T1000 (cell line): Measurements from ENCODE around the gene GALNT1.

Source experiments
- DNase-seq: peaks from one replicate; lab custom pipeline; 2025; ENCODE audit warnings: mixed read lengths; lab: John Stamatoyannopoulos, UW

GALNT1 gene

DNA sequence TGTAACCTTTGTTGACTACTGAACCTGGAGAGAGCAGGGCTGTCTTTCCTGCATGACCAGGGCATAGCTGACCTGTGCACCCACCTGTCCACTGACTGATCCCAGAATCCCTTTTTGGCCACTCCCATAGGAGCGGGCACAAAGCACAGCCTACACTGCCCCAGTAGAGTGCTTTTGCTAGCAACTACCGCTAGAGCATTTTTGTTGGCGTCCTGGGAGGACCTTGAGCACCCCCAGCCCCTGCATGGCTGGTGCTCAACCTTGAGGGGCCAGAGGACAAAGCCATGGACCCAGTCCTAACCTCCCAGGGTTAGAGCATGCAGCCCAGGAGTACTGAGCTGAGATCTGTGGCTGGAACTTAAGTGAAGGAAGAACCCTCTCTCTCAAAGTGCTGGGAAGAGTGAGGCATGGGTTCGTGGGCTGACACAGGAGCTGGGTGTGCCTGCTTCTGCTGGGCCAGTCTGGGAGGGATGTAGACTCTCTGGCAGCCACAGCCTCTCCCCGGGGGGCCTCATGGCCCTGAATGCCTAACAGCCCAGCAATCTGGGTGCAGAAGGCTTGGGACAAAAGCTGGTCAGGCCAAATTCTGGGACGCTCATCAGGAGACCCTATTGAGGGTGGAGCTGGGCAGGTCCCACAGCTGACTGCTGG is 140.0 kb downstream of the GALNT1 start:
- no peak for DNase-seq

- DNase-seq: no peak
These were observed 147.1 kb downstream of the GALNT1 start for GRCh38 chr18:35728676-35729075.

GRCh38 chr18:35729991-35730668 is 148.6 kb downstream of the GALNT1 start:
- no peak for DNase-seq

DNA sequence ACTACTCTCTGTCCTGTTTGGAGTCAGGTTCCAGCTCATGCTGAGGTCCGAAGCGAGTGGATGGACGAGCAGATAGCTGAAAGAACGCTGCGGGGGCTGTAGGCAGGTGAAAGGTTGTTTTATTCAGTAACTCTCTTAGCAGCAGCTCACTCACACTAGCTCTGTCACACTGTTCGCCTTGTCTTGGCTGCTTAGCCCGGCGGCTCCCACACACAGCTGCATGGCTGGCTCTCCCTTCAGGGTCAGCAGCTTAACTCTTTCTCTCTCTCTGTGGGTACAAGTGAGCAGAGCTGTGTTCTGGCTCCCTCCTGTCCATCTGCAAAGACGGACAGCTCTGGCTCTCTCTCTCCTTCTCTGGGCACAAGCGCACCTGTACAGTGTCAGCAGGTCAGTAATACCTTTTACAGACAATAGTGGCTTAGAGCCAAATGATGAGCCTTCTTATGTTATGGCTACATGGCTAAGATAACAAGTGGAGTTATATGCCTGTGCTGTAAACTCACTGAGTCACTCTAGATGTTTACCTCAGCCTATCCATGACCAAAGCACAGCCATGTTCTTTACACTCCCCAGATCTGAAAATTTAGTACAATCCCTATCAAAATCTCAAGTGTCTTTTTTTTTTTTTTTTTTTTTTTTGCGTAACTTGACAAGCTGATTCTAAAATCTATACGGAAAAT is 149.3 kb downstream of the GALNT1 start:
- DNase-seq: no peak

GRCh38 chr18:35731701-35732100 is 150.2 kb downstream of the GALNT1 start:
- no peak for DNase-seq

DNA sequence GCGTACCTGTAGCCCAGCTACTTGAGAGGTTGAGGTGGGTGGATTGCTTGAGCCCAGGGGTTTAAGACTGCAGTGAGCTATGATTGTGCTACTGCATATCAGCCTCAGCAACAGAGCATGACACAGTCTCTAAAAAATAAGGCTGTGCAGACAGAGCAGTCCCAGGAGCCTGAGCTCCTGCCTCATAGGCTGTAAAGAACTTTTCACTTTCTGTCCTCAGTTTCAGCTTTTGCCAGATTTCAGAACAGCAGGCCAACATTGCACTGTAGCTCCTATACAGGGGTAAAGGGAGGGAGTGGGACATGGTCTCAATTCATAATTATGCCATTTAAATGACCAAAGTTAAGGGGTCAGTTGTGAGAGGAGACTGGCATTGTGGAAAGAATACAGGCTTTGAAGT is 150.6 kb downstream of the GALNT1 start:
- DNase-seq: no peak

- DNase-seq: no peak
These were observed 151.1 kb downstream of the GALNT1 start for GRCh38 chr18:35732636-35733035.

DNA sequence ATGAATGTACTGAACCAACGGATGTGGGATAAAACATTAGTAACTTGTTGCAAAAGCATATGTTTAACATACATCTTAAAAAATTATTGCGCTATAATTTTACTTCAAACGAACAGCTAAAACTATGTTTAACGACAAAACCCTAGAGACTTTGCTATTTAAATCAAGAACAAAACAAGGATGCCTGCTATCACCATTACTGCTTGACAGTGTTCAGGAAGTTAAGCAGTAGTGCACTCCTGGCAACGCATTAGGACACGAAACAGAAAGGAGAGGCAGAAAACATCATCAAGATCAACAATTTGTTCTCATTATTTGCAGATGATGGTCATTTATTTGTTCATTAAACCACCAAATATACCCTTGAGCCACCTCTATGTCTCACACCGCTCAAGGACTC is 151.9 kb downstream of the GALNT1 start:
- DNase-seq: no peak

DNA sequence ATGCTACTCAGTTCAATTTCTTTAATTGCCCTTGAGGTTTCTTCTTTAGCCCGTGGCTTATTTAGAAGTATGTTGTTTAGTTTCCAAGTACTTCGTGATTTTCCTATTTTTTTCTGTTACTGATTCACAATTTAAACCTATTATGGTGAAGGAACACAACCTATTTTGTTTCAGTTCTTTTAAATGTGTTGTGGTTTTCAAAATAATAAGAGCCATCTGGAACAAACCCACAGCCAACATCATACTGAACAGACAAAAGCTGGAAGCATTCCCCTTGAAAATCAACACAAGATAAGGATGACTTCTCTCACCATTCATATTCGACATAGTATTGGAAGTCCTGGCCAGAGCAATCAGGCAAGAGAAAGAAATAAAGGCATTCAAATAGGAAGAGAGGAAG is 155.2 kb downstream of the GALNT1 start:
- DNase-seq: no peak

GRCh38 chr18:35739778-35740177 is 158.2 kb downstream of the GALNT1 start:
- no peak for DNase-seq

GRCh38 chr18:35740656-35741055 is 159.1 kb downstream of the GALNT1 start:
- no peak for DNase-seq

GRCh38 chr18:35743916-35744315 is 162.4 kb downstream of the GALNT1 start:
- no peak for DNase-seq

- DNase-seq: no peak
These were observed 164.3 kb downstream of the GALNT1 start for GRCh38 chr18:35745814-35746213.

- no peak for DNase-seq
These were observed 165.3 kb downstream of the GALNT1 start for GRCh38 chr18:35746826-35747339.

- DNase-seq: no peak
These were observed 166.4 kb downstream of the GALNT1 start for GRCh38 chr18:35747894-35748472.

GRCh38 chr18:35749701-35750100 is 168.2 kb downstream of the GALNT1 start:
- DNase-seq: no peak

- DNase-seq: no peak
These were observed 169.4 kb downstream of the GALNT1 start for GRCh38 chr18:35750929-35751328.

DNA sequence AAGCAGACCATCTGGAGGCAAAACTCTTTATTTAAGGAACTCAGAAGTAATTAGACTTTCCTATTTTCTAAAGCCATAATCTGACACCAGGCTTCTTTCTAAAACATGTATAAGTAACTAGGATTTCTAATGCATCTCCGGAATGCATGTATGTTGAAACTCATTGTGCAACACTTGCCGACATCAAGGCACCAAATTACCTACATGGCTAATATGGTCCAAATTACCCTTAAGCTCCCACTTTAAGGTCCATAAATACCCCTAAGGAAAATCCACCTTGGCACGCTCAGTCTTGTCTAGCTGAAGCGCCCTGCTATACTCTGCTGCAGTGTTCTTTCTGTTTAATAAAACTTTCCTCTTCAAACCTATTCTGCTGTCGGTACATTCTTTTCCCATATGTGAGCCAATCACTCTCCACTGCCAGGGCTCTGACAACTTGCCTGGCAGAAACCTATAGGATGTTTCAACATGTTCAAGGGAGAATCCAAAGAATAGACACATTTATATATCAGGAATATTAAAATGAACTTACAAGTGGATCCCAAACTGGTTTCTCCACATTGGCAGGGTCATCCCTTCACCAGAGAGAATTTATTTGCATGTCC is 171.9 kb downstream of the GALNT1 start:
- no peak for DNase-seq

DNA sequence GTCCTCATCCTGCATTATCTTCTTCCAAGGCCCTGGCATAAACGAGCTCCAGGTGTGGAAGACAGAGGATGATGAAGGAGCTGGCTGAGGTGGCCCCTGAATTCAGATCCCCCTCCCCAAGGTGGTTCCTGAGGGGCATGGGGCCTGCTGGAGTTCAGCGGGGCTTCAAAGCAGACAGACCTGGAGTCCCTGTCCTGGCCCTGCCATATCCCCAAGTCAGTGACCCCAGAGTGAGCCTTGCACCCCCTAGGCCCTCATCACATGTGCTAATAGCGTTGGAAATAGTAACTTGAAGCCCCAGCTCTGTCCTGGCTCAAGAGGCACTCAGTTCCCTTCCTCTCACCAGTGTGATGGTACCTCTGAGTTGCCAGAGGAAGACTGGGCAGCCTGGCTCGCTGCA is 172.9 kb downstream of the GALNT1 start:
- DNase-seq: no peak

DNA sequence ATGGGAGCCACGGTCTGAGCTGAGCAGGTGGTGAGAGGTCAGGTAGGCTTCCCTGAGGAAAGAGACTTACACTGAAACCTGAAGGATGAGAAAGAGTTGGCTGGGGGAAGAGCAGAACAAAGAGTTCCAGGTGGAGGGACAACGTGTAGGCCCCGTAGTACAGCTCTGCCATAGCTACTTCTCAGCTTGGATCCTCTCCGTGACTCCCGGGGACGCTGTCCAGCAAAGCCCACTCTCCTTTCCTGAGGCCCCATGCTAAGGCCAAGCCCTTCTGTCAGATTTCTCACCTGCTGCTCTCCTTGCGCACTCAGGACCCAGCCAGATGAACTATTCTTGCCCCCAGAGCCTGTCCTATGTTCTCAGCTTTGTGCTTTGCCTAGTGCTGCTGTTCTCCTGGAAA is 173.8 kb downstream of the GALNT1 start:
- DNase-seq: no peak

GRCh38 chr18:35756506-35757117 is 175.1 kb downstream of the GALNT1 start:
- no peak for DNase-seq
